B cell (primary cell): ENCODE results near the gene TREH.

Experiments used
- CTCF ChIP-seq: fragments of 200-600 bp; IDR thresholded peaks from one replicate; pipeline ENCODE4 v1.8.0; 2022; ENCODE audit warnings: antibody characterized with exemption, mild to moderate bottlenecking
- EZH2 ChIP-seq: IDR thresholded peaks from 2 replicates; pipeline ENCODE4 v1.6.1; 2012; ENCODE audit warnings: borderline replicate concordance, low read depth, mild to moderate bottlenecking, moderate library complexity, low read length; ENCODE audit not compliant: insufficient read depth, poor library complexity, severe bottlenecking

DNA sequence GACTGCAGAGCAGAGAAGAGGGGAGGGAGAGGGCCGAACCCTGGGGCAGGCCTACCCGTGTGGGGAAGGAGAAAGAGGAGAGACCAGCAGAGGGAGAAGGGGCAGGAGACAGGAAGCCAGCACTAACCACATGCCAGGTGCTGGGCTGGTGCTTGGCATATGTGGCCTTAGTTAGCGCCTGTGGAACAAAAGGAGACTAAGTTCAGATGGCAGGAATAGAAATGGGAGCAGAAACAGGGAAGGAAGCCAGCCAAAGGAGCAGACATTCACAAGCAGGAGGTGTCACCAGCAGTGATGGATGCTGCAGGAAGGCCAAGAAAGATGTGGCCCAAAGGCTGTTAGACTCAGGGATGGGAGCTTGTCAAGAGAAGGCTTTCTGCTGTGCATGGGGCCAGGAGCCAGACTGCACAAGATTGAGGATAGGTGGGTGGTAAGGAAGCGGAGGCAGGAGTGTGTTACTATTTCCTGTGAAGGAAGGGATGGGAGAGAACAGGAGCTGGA is 26.7 kb downstream of the TREH start:
- TF ChIP-seq CTCF (no peak), EZH2 (no peak)
